Measurements from ENCODE around the gene CTCF.

DNA sequence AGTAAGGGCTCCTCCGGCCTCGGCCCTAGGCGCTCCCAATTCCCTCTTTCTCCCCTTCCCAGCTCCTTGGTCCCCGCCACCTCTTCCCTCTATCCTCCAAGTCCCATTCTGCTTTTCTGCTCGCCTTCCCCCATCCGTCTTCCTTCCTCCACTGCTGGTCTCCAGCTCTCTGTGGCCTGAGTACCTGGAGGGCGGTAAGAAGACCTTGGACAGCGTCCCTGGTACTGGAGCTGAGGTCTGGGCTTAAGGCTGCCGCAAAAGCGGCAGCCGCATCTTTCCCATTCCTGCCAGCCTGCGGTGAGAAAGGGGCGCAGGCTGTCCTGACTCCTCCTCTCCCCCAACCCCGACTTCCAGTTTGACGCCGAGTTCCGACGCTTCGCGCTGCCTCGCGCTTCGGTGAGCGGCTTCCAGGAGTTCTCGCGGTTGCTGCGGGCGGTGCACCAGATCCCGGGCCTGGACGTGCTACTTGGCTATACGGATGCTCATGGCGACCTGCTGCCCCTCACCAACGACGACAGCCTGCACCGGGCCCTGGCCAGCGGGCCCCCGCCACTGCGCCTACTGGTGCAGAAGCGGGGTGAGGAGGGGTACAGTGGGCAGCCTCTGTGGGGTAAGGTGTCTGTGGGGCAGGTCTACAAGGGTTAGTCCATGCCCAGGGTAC lies 98.9 kb downstream of the CTCF start:
- TF ChIP-seq, protein P1, sequence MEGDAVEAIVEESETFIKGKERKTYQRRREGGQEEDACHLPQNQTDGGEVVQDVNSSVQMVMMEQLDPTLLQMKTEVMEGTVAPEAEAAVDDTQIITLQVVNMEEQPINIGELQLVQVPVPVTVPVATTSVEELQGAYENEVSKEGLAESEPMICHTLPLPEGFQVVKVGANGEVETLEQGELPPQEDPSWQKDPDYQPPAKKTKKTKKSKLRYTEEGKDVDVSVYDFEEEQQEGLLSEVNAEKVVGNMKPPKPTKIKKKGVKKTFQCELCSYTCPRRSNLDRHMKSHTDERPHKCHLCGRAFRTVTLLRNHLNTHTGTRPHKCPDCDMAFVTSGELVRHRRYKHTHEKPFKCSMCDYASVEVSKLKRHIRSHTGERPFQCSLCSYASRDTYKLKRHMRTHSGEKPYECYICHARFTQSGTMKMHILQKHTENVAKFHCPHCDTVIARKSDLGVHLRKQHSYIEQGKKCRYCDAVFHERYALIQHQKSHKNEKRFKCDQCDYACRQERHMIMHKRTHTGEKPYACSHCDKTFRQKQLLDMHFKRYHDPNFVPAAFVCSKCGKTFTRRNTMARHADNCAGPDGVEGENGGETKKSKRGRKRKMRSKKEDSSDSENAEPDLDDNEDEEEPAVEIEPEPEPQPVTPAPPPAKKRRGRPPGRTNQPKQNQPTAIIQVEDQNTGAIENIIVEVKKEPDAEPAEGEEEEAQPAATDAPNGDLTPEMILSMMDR (conservative IDR thresholded peaks at IDR 0.05; ENCODE audit: low read depth, low read length): no peak
- TF ChIP-seq EZH2phosphoT487 (IDR thresholded peaks at IDR 0.05; ENCODE audit: borderline replicate concordance, low read length) (no peak), EZH2 (IDR thresholded peaks at IDR 0.05; ENCODE audit: low read length, unreplicated experiment) (no peak)
